OCI-LY1 (cell line): ENCODE results near the gene CSNK1D.

ENCODE experiments used
- H2AFZ ChIP-seq: fragments of 200-600 bp; sonication (generic), shearing (Covaris generic); 2 replicates; pipeline ENCODE4 v1.6.0; 2014; ENCODE audit warnings: antibody characterized with exemption, mild to moderate bottlenecking, low read length
- H3F3A ChIP-seq: fragments of 200-600 bp; sonication (generic), shearing (Covaris generic); 2 replicates; pipeline ENCODE4 v1.6.0; 2014; ENCODE audit warnings: mild to moderate bottlenecking, antibody characterized with exemption, low read length, moderate library complexity; ENCODE audit not compliant: insufficient read depth
- H3K27ac ChIP-seq: fragments of 200-600 bp; sonication (generic); 2 replicates; pipeline ENCODE4 v1.5.1; 2014; ENCODE audit warnings: low read length, mixed run types, mild to moderate bottlenecking, low read depth; ENCODE audit not compliant: poor library complexity, severe bottlenecking
- H3K27me3 ChIP-seq: fragments of 200-600 bp; sonication (generic); 2 replicates; pipeline ENCODE4 v1.6.0; 2014; ENCODE audit warnings: antibody characterized with exemption, mild to moderate bottlenecking, low read length, moderate library complexity; ENCODE audit not compliant: insufficient read depth
- H3K36me3 ChIP-seq: fragments of 200-600 bp; sonication (generic); 2 replicates; pipeline ENCODE4 v1.6.1; 2014; ENCODE audit warnings: mild to moderate bottlenecking, antibody characterized with exemption, low read length, moderate library complexity, mixed read lengths; ENCODE audit not compliant: insufficient read depth
- H3K4me1 ChIP-seq: fragments of 200-600 bp; sonication (generic); 2 replicates; pipeline ENCODE4 v1.5.1; 2014; ENCODE audit warnings: mild to moderate bottlenecking, low read length, moderate library complexity; ENCODE audit not compliant: insufficient read depth, severe bottlenecking
- H3K4me2 ChIP-seq: fragments of 200-600 bp; sonication (generic), shearing (Covaris generic); 2 replicates; pipeline ENCODE4 v1.6.1; 2014; ENCODE audit warnings: low read length
- H3K4me3 ChIP-seq: fragments of 200-600 bp; sonication (generic); 2 replicates; pipeline ENCODE4 v1.5.1; 2014; ENCODE audit warnings: low read length, low read depth, mild to moderate bottlenecking, mixed read lengths; ENCODE audit not compliant: poor library complexity, severe bottlenecking
- H3K79me2 ChIP-seq: fragments of 200-600 bp; shearing (Covaris generic); 2 replicates; pipeline ENCODE4 v1.6.1; 2016; ENCODE audit warnings: mixed run types, low read length, mixed read lengths; ENCODE audit not compliant: insufficient read depth
- H3K9ac ChIP-seq: fragments of 200-600 bp; sonication (generic), shearing (Covaris generic); 2 replicates; pipeline ENCODE4 v1.6.1; 2014; ENCODE audit warnings: mild to moderate bottlenecking, low read length, mixed read lengths
- H3K9me2 ChIP-seq: fragments of 200-600 bp; sonication (generic), shearing (Covaris generic); 2 replicates; pipeline ENCODE4 v1.6.1; 2014; ENCODE audit warnings: low read depth, mild to moderate bottlenecking, low read length, mixed read lengths
- H3K9me3 ChIP-seq: fragments of 200-600 bp; shearing (Covaris generic); 2 replicates; pipeline ENCODE4 v1.6.1; 2014; ENCODE audit warnings: low read length, mixed read lengths
- H4K20me1 ChIP-seq: fragments of 200-600 bp; sonication (generic), shearing (Covaris generic); 2 replicates; pipeline ENCODE4 v1.6.0; 2016; ENCODE audit warnings: mild to moderate bottlenecking, low read length; ENCODE audit not compliant: insufficient read depth
- CTCF ChIP-seq: fragments of 200-600 bp; sonication (generic), shearing (Covaris generic); IDR thresholded peaks from 2 replicates; pipeline ENCODE4 v1.5.1; 2017; ENCODE audit warnings: mild to moderate bottlenecking, antibody characterized with exemption, low read length, moderate library complexity, mixed read lengths
- EZH2 ChIP-seq: fragments of 200-600 bp; sonication (generic), shearing (Covaris generic); IDR thresholded peaks from 2 replicates; pipeline ENCODE4 v1.8.0; 2017; ENCODE audit warnings: borderline replicate concordance, mixed run types, mild to moderate bottlenecking, antibody characterized with exemption, low read length, moderate library complexity, mixed read lengths

CSNK1D gene

GRCh38 chr17:82225368-82226029 is 48.0 kb downstream of the CSNK1D start:
- Histone ChIP-seq H3K4me2 (no peak overlapping the region), H3K9me3 (no peaks in the 10 kb centered on the region), H4K20me1 (no peaks in the 10 kb centered on the region), H3K27ac (no peak overlapping the region), H3K36me3 (no peaks in the 10 kb centered on the region), H3K9ac (no peak overlapping the region), H3K79me2 (no peaks in the 10 kb centered on the region), H3K4me3 (no peak overlapping the region), H3K27me3 (peaks cover 5% of the 10 kb centered on the region; the same call in 1 of the 2 replicates), H2AFZ (no peak overlapping the region), H3K9me2 (no peaks in the 10 kb centered on the region), H3K4me1 (peaks cover 9% of the 10 kb centered on the region), H3F3A (no peaks in the 10 kb centered on the region)
- TF ChIP-seq EZH2, result no peak
- no peak for TF ChIP-seq CTCF

- Histone ChIP-seq H4K20me1 (no peaks in the 10 kb centered on the region), H3K4me2 (no peak overlapping the region), H3K4me3 (no peak overlapping the region), H3K79me2 (no peaks in the 10 kb centered on the region), H3K27me3 (peaks cover 10% of the 10 kb centered on the region; the same call in 1 of the 2 replicates), H3K9me2 (no peaks in the 10 kb centered on the region), H3K9ac (no peak overlapping the region), H3F3A (no peaks in the 10 kb centered on the region), H3K27ac (no peak overlapping the region), H3K9me3 (no peaks in the 10 kb centered on the region), H3K4me1 (peaks cover under 1% of the 10 kb centered on the region), H3K36me3 (no peaks in the 10 kb centered on the region), H2AFZ (no peak overlapping the region)
- TF ChIP-seq CTCF (no peak), EZH2 (no peak)
Measured at GRCh38 chr17:82224666-82225065, 48.8 kb downstream of the CSNK1D start.

GRCh38 chr17:82223517-82223916 is 50.0 kb downstream of the CSNK1D start:
- Histone ChIP-seq H3K27ac (no peak overlapping the region), H3K79me2 (no peaks in the 10 kb centered on the region), H3K4me3 (no peak overlapping the region), H3K9ac (no peak overlapping the region), H4K20me1 (no peaks in the 10 kb centered on the region), H3K36me3 (no peaks in the 10 kb centered on the region), H3K9me3 (no peaks in the 10 kb centered on the region), H3K4me1 (no peaks in the 10 kb centered on the region), H3K4me2 (no peak overlapping the region), H3K27me3 (peaks cover 10% of the 10 kb centered on the region; the same call in 1 of the 2 replicates), H3F3A (no peaks in the 10 kb centered on the region), H3K9me2 (no peaks in the 10 kb centered on the region), H2AFZ (no peak overlapping the region)
- TF ChIP-seq CTCF (no peak), EZH2 (no peak)
